Gastrocnemius medialis (tissue), 4 donors: Measurements from ENCODE around the gene RCSD1. TPM values are rescaled to one million over a fixed set of nuclear protein-coding genes. Genes with fewer than 3 reads are reported as not detected.
A peak's percentile ranks its signal among the peaks of the same experiment; 100 is the strongest.

Experiments used
- ATAC-seq, 2 donors: fragments of 150-250 bp; one replicate each; pipeline ENCODE4 v1.9.1; 2016
- DNase-seq, 2 donors: peaks; one replicate each; pipeline ENCODE4 v3.0.0-alpha.2; 2019
- H3K27ac ChIP-seq, 4 donors: fragments of 200-600 bp; sonication (generic); 1 replicate in 1 of 4; 2 replicates in 3 of 4; pipeline ENCODE4 v1.5.1; 2016 to 2018; ENCODE audit warnings: mild to moderate bottlenecking in 2 of 4, moderate library complexity in 1 of 4
- H3K27me3 ChIP-seq, 3 donors: fragments of 200-600 bp; sonication (generic) in 2 of 3; 1 replicate in 1 of 3; 2 replicates in 2 of 3; pipeline versions ENCODE4 v1.5.1 to v1.6.0; 2016 to 2019; ENCODE audit warnings: mild to moderate bottlenecking in 1 of 3, moderate library complexity in 1 of 3
- H3K36me3 ChIP-seq, 2 donors: fragments of 200-600 bp; sonication (generic) in 1 of 2; one replicate each; pipeline ENCODE4 v1.5.1; 2017 to 2018
- H3K4me1 ChIP-seq, 2 donors: fragments of 200-600 bp; sonication (generic) in 1 of 2; one replicate each; pipeline ENCODE4 v1.5.1; 2016 to 2017; ENCODE audit warnings: mild to moderate bottlenecking in 2 of 2
- H3K4me3 ChIP-seq, 4 donors: fragments of 200-600 bp; sonication (generic) in 3 of 4; 1 replicate in 1 of 4; 2 replicates in 3 of 4; pipeline ENCODE4 v1.5.1; 2016 to 2019; ENCODE audit warnings: mild to moderate bottlenecking in 2 of 4
- H3K9me3 ChIP-seq, 3 donors: fragments of 200-600 bp; sonication (generic) in 2 of 3; 1 replicate in 1 of 3; 2 replicates in 2 of 3; pipeline ENCODE4 v1.5.1; 2016 to 2019
- CTCF ChIP-seq, 5 experiments: fragments of 450-650 bp in 3 of 5; fragments of 200-600 bp in 2 of 5; sonication (generic) in 2 of 5; IDR thresholded peaks in 4 of 5; conservative IDR thresholded peaks in 1 of 5; 1 replicate in 4 of 5; 2 replicates in 1 of 5; pipeline ENCODE4 v1.5.1; 2016 to 2019; ENCODE audit warnings: antibody characterized with exemption in 5 of 5, mild to moderate bottlenecking in 3 of 5, moderate library complexity in 3 of 5
- POLR2A ChIP-seq, 2 donors: fragments of 450-650 bp; IDR thresholded peaks; one replicate each; pipeline ENCODE4 v1.6.1; 2017; ENCODE audit warnings: antibody characterized with exemption in 2 of 2, mild to moderate bottlenecking in 2 of 2, moderate library complexity in 2 of 2
- in situ Hi-C, 4 donors: fragments of 200-750 bp; cut with MboI; loops; one replicate each; pipeline versions ENCODE4 v1.15.0 to v1.8.0; 2017; ENCODE audit warnings: low sequenced_read_pairs in 4 of 4
- intact Hi-C: fragments of 100-400 bp; cut with DNase I; formaldehyde crosslinking; loops from one replicate; pipeline ENCODE4 v1.15.1; 2023; ENCODE audit warnings: low total_unique reads
- total RNA-seq, 4 donors: library from RNA; depleted of rRNA; stranded (reverse); fragments of >200 nt; gene quantifications; one replicate each; pipeline versions ENCODE4 v1.1.0 to v1.2.3, GENCODE V29; 2016

The RCSD1 gene
- total RNA-seq, 4 donors from 2014 or later: 6.0 to 14.8 (median 7.5) TPM

GRCh38 chr1:167627615-167627864, 2.5 kb upstream of the RCSD1 start:
- no peak for DNase-seq
- Histone ChIP-seq H3K27me3 (no peaks in the 10 kb centered on the region), H3K36me3 (no peaks in the 10 kb centered on the region), H3K9me3 (peaks cover 0 to 4% (median 0%) of the 10 kb centered on the region in 3 donors), H3K4me3 (no peak overlapping the region), H3K4me1 (peaks cover 31 to 36% of the 10 kb centered on the region in 2 donors), H3K27ac (peak overlapping the region; percentile 58 to 96 (median 92))
- intact Hi-C loops: no loop called here
- in situ Hi-C loops: no loop called here
- ATAC-seq: no peak
- no peak for TF ChIP-seq POLR2A (IDR thresholded peaks at IDR 0.05)
- TF ChIP-seq CTCF (IDR thresholded peaks at IDR 0.05 in 4 of 5, conservative IDR thresholded peaks at IDR 0.05 in 1 of 5): no peak

DNA sequence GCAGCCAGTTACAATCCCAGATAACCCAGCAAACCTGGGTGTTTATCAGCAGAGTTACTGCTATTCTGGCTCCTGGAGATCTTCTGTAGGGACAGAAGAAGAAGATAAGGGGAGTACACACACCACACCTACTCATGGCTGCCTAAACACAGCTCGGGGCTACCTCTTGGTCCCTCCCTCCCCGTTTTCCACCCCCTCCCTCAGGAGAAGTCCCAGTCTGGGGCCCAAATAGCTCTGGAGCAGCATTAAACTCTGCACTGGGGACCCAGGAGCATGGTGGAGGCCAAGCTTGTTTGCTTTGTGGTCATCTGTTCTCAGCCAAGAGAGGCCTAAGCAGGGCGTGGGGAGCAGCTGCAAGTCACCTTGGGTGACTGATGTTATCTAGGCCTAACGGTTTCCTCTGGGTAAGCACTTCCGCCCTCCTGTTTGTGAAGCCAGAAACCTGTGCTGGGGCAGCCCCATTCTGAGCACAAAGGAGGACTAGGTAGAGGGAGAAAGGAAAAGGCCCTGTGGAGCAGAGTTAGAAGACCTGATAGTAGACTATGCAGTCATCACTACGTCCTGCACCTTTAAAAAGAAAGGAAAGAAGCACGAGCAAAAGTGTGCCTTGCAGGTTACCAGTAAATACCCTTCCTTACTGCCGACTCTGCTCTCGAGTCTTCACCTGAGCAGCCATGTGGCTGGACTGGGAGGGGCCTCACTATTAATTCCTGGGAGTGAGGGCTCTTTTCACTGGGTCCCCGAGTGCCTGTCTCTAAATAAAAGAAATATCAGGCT, 2.0 kb upstream of the RCSD1 start:
- Histone ChIP-seq H3K27me3 (no peaks in the 10 kb centered on the region), H3K9me3 (peaks cover 0 to 4% (median 0%) of the 10 kb centered on the region in 3 donors), H3K4me1 (peaks cover 31 to 41% of the 10 kb centered on the region in 2 donors), H3K4me3 (no peak overlapping the region), H3K36me3 (no peaks in the 10 kb centered on the region), H3K27ac (peak overlapping the region; percentile 90 to 96 (median 92))
- in situ Hi-C loops: no loop called here
- DNase-seq (peak in 1 of 2 donors; percentile 37), ATAC-seq (peak in 1 of 2 donors; percentile 12)
- intact Hi-C loops: no loop called here
- TF ChIP-seq POLR2A (IDR thresholded peaks at IDR 0.05): no peak
- no peak for TF ChIP-seq CTCF (IDR thresholded peaks at IDR 0.05 in 4 of 5, conservative IDR thresholded peaks at IDR 0.05 in 1 of 5)

- in situ Hi-C loops: no loop called here
- no peak for ATAC-seq
- intact Hi-C loops: no loop called here
- Histone ChIP-seq H3K9me3 (peaks cover 0 to 4% (median 0%) of the 10 kb centered on the region in 3 donors), H3K27ac (peak overlapping the region; percentile 90 to 96 (median 92)), H3K36me3 (no peaks in the 10 kb centered on the region), H3K4me1 (peaks cover 35 to 47% of the 10 kb centered on the region in 2 donors), H3K4me3 (peak overlapping the region in 3 of 4 donors; percentile 74 to 86 (median 85)), H3K27me3 (no peaks in the 10 kb centered on the region)
- no peak for DNase-seq
- TF ChIP-seq POLR2A (IDR thresholded peaks at IDR 0.05) (no peak), CTCF (IDR thresholded peaks at IDR 0.05 in 4 of 5, conservative IDR thresholded peaks at IDR 0.05 in 1 of 5) (no peak)
Measured at GRCh38 chr1:167628741-167629515, 1.1 kb upstream of the RCSD1 start.

DNA sequence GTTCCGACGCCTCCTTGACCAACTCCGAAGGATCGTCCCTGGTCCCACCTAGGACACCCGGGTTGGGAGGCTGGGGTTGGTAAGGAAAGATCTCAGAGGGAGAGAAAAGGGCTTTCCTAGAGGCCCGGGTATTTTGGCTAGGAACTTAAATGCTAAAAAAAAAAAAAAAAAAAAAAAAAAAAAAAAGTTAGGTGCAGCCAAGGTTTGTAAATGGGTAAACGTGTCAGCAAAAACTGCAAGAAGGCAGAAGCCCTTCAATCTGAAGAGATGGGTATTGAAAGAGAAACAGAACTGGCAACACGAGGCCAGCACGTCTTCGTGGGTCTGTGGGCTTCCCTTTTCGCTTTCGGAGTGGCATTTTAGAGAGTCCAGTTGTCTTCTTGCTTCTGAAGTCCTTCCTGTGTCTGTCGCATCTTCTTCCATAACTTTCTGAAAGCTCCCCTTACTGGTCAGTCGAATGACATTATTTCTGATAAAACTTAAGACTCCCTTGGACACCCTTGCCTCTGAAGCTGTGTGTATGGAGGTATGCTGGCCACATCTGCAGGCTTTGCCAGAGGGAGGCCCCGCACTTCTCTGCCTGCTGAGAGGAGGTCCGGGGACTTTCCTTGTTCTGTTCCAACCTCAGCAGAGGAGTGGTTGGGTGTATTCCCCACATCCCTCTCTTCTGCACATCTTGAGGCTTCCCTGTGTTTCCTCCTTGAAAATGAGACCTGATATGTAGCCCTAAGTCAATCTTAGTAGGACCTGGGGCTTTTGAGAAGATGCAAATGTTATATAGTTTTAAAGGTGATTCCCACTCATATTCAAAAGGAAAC, 745 bp downstream of the RCSD1 start:
- H3K4me3 ChIP-seq: peak overlapping the region; percentile 74 to 86 (median 86)
- no peaks in the 10 kb centered on the region for H3K27me3 ChIP-seq
- peak overlapping the region; percentile 90 to 96 (median 92) for H3K27ac ChIP-seq
- TF ChIP-seq CTCF (IDR thresholded peaks at IDR 0.05 in 4 of 5, conservative IDR thresholded peaks at IDR 0.05 in 1 of 5) (no peak), POLR2A (IDR thresholded peaks at IDR 0.05) (no peak)
- no peaks in the 10 kb centered on the region for H3K9me3 ChIP-seq
- in situ Hi-C loops (no loop called here), intact Hi-C loops (no loop called here)
- ATAC-seq: peak in 1 of 2 donors; percentile 23
- H3K4me1 ChIP-seq: peaks cover 47 to 64% of the 10 kb centered on the region in 2 donors
- no peak for DNase-seq
- no peaks in the 10 kb centered on the region for H3K36me3 ChIP-seq
